Coronary artery (tissue), 2 donors: ENCODE results near the gene SEM1.

Experiments used
- DNase-seq: peaks from one replicate; pipeline ENCODE4 v3.0.0-alpha.2; 2017; ENCODE audit warnings: low spot score
- H3K27ac ChIP-seq, 2 donors: fragments of 200-600 bp; sonication (generic); one replicate each; pipeline ENCODE4 v1.5.1; 2016 to 2019
- H3K4me3 ChIP-seq: fragments of 200-600 bp; sonication (generic); 2 replicates; pipeline ENCODE4 v1.5.1; 2016; ENCODE audit warnings: mild to moderate bottlenecking, moderate library complexity
- CTCF ChIP-seq: fragments of 200-600 bp; sonication (generic); IDR thresholded peaks from one replicate; pipeline ENCODE4 v1.5.1; 2019; ENCODE audit warnings: antibody characterized with exemption

The SEM1 gene

GRCh38 chr7:96691702-96692101, 17.9 kb downstream of the SEM1 start:
- H3K4me3 ChIP-seq = no peak overlapping the region
- no peak for TF ChIP-seq CTCF
- DNase-seq = no peak
- H3K27ac ChIP-seq = no peak overlapping the region

- no peak for TF ChIP-seq CTCF
- H3K27ac ChIP-seq = no peak overlapping the region
- DNase-seq = no peak
- no peak overlapping the region for H3K4me3 ChIP-seq
These were observed 20.2 kb downstream of the SEM1 start for GRCh38 chr7:96689414-96689813.

- TF ChIP-seq CTCF = no peak
- Histone ChIP-seq H3K4me3 (no peak overlapping the region), H3K27ac (no peak overlapping the region)
- DNase-seq = no peak
These were observed 23.3 kb downstream of the SEM1 start for GRCh38 chr7:96686305-96686704.

GRCh38 chr7:96685755-96686154, 23.9 kb downstream of the SEM1 start:
- H3K27ac ChIP-seq = no peak overlapping the region
- no peak for TF ChIP-seq CTCF
- DNase-seq = no peak
- no peak overlapping the region for H3K4me3 ChIP-seq

- TF ChIP-seq CTCF = no peak
- no peak overlapping the region for H3K4me3 ChIP-seq
- DNase-seq = no peak
- H3K27ac ChIP-seq = no peak overlapping the region
These were observed 24.3 kb downstream of the SEM1 start for GRCh38 chr7:96685353-96685752.

GRCh38 chr7:96679886-96680285, 29.8 kb downstream of the SEM1 start:
- DNase-seq = no peak
- Histone ChIP-seq H3K27ac (no peak overlapping the region), H3K4me3 (no peak overlapping the region)
- TF ChIP-seq CTCF = no peak

- no peak for DNase-seq
- Histone ChIP-seq H3K27ac (no peak overlapping the region), H3K4me3 (no peak overlapping the region)
- TF ChIP-seq CTCF = no peak
These were observed 32.7 kb downstream of the SEM1 start for GRCh38 chr7:96676919-96677318.
